Occipital lobe (tissue), 2 donors: ENCODE measurements around the gene NARS2. TPM values are rescaled to one million over a fixed set of nuclear protein-coding genes. Genes with fewer than 3 reads are reported as not detected.
A peak's percentile ranks its signal among the peaks of the same experiment; 100 is the strongest.
"Not testable (repeated sequence)": the region's sequence is repeated elsewhere in the genome, so short reads cannot be mapped to it uniquely, and the experiment has no call there.

Source experiments
- DNase-seq: peaks from one replicate; lab custom pipeline; 2025; lab: John Stamatoyannopoulos, UW
- total RNA-seq: library from RNA; depleted of rRNA; stranded (reverse); fragments of >200 nt; gene quantifications from one replicate; pipeline ENCODE4 v1.2.3, GENCODE V29; 2014

Gene NARS2
- total RNA-seq: 33.4 TPM

GRCh38 chr11:78574386-78575381, at the start of gene NARS2:
NARS2 (minus strand) TSS chr11:78574864; CDS start chr11:78574488, 376 bp downstream.
- DNase-seq: peak; percentile 96

DNA sequence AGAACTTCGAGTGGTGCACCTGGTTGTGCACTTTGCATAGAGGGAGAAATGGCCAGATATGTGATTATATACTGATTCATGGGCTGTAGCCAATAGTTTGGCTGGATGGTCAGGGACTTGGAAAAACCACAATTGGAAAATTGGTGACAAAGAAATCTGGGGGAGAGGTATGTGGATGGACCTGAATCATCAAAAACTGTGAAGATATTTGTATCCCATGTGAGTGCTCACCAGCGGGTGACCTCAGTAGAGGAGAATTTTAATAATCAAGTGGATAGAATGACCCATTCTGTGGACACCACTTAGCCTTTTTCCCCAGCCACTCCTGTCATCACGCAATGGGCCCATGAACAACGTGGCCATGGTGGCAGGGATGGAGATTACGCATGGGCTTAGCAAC, 48.0 kb upstream of the NARS2 start:
- no peak for DNase-seq

GRCh38 chr11:78620159-78620558, 45.5 kb upstream of the NARS2 start:
- no peak for DNase-seq

- DNase-seq: no peak
These were observed 41.1 kb upstream of the NARS2 start for GRCh38 chr11:78615724-78616123.

- DNase-seq: no peak
These were observed 38.7 kb upstream of the NARS2 start for GRCh38 chr11:78613378-78613813.

GRCh38 chr11:78612721-78613377, 38.2 kb upstream of the NARS2 start:
- DNase-seq: no peak

- DNase-seq: not testable (repeated sequence)
These were observed 34.7 kb upstream of the NARS2 start for GRCh38 chr11:78609321-78609720.

DNA sequence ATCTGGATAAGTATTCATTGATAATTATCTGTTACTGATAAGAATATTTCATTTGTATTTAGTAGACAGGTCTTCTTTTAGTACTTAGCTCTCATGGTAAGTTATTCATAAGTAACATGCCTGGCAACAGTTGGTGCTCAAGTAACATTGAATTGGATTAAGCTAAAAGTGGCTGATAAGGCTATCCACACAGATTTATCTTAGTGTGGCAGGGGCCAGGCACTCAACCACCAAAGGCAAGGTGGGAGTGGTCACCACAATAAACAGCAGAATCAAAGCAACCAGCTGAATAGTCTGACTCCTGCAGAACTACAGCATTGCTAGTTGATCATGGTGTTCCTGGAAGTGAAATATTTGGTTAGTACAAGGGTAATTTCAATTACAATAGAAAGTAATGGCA, 33.0 kb upstream of the NARS2 start:
- no peak for DNase-seq

DNA sequence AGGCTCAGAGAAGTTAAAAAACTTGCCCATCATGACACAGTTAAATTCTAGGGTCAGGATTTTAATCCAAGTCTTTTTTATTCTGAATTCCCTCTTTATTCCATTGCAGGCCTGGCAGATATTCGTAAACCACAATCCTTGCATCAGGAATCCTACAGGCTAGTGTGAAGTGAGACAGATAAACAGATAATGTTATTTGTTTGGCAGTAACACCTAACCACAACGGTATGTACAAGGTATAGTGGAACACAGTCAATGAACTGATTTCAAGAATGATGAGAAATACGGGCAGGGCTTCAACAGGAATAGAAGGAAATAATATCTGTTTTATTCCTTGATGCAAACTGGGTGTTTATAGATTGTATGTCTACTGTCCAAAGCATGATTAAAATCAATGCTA, 32.0 kb upstream of the NARS2 start:
- DNase-seq: no peak

DNA sequence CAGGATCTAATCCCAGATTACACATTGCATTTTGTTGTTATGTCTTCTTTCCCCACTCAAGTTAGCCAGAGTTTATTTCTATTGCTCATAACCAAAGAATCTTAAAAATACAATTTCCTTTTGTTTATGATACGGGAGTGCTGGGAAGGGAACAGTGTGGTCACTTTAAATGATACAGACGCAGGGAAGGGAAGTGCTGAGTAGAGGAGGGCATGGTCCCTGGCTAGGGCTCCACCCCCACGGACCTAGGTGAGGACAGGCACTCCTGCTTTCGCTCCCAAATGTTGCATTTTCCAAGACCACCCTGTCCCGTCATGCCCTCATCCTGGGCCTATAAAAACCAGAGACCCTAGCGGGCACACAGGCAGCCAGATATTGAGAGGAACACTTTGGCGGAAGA, 30.6 kb upstream of the NARS2 start:
- no peak for DNase-seq

- no peak for DNase-seq
These were observed 29.1 kb upstream of the NARS2 start for GRCh38 chr11:78603792-78604191.

DNA sequence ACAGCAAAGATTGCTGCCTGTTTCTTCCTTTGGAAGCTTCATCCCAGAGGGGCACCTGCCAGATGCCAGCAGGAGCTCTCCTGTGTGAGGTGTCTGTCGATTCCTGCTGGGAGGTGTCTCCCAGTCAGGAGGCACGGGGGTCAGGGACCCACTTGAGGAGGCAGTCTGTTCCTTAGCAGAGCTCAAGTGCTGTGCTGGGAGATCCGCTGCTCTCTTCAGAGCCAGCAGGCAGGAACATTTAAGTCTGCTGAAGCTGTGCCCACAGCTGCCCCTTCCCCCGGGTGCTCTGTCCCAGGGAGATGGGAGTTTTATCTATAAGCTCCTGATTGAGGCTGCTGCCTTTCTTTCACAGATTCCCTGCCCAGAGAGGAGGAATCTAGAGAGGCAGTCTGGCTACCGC, 28.1 kb upstream of the NARS2 start:
- not testable (repeated sequence) for DNase-seq

GRCh38 chr11:78601066-78601465, 26.4 kb upstream of the NARS2 start:
- DNase-seq: not testable (repeated sequence)

DNA sequence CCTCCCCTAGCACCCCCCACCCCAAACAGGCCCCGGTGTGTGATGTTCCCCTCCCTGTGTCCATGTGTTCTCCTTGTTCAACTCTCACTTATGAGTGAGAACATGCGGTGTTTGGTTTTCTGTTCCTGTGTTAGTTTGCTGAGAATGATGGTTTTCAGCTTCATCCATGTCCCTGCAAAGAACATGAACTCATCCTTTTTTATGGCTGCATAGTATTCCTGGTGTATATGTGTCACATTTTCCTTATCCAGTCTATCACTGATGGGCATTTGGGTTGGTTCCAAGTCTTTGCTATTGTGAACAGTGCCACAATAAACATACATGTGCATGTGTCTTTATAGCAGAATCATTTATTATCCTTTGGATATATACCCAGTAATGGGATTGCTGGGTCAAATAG, 22.9 kb upstream of the NARS2 start:
- not testable (repeated sequence) for DNase-seq

DNA sequence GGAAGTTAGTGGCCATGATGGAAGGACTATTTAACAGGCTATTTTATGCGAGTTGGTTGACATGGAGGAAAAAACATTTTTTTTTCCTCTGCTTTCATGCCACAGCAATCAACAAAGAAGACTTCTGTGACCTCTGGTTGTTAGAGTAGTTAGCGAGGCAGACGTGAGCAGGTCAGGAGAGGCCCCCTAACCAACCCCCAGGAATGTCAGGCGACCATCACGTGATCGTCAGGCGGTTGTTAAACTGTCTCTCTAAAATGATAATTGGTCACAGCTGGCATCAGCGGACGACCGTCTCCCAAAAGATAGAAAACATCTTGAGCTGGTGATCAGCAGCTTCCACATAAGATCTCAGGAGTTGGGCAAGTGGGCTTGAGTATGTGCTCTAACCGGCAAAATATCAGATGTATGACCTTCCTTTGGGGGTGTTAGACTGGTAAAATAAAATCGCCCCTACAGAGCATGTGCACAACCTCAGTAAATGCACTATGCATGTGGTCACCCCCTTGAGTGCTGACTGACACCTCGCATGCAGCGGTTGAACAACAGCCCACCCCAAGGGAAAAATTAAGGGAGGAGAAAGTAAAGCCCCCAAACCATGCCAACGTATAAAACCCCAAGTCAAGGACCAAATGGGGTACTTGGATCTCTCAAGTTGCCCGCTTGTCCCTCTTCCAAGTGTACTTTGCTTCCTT, 20.9 kb upstream of the NARS2 start:
- no peak for DNase-seq

DNA sequence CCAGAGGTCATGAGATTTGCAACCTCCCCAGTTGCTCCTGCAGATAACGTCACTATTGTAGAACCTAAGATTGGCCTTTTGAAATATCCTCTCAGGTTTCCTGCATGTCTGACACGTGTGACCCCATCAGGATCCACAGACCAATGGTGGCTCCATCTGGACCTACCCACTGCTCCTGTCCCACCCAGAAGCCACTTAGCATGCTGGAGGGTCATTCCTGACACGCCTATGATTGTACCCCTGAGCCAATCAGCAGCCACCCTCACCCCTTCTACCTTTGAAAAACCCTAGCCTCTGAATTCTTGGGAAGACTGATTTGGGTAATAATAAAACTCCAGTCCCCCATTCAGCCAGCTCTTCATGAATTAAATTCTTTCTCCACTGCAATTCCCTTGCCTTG, 20.1 kb upstream of the NARS2 start:
- DNase-seq: no peak

DNA sequence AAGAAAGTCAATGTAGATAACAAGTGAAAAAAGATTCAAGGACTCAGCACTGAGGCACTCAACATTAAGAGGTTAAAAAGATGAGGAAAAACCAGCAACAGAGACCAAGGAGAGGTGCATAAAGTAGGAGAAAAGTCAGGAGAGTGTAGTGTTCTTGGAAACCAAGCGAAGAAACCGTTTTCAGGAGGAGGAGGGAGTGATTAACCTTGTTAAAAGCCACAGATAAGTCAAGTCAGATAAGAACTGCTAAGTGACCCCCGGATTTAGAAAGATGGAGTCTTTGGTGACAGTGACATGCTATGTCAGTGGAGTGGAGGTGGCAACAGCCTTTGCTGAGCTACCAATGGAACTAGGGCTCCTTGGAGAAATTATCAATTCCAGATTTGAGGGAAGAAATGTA, 13.9 kb upstream of the NARS2 start:
- no peak for DNase-seq

- DNase-seq: no peak
These were observed 12.8 kb upstream of the NARS2 start for GRCh38 chr11:78587446-78587845.

- no peak for DNase-seq
These were observed 11.9 kb upstream of the NARS2 start for GRCh38 chr11:78586452-78587046.

GRCh38 chr11:78583889-78584288, 9.2 kb upstream of the NARS2 start:
- no peak for DNase-seq

DNA sequence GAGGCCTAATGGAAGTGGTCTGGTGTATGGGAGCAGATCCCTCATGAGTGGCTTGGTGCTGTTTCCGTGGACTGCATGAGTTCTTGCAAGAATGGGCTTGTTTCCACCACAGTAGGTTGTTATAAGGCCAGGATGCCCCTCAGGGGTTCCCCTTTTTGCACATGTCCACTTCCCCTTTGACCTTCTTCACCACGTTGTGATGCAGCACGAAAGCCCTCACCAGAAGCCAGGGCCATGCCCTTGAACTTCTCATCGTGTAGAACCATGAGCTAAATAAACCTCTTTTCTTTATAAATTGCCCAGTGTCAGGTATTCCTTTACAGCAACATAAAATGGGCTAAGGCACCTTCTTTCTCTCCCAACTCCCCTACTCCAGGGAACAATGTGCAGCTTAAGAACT, 2.8 kb upstream of the NARS2 start:
- DNase-seq: no peak
